ENCODE measurements around the gene GNB1L. TPM values are rescaled to one million over a fixed set of nuclear protein-coding genes. Genes with fewer than 3 reads are reported as not detected.
"Not testable (repeated sequence)": the region's sequence is repeated elsewhere in the genome, so short reads cannot be mapped to it uniquely, and the experiment has no call there.

GNB1L gene
- total and polyA plus RNA-seq, 2 experiments from 2014 or later = 3.5 to 5.5 TPM

- Histone ChIP-seq H3K27ac (no peak overlapping the region), H3K27me3 (no peaks in the 10 kb centered on the region), H3K4me1 (ENCODE audit: low read depth) (peaks cover 7% of the 10 kb centered on the region), H3K9me3 (ENCODE audit: low read depth) (no peaks in the 10 kb centered on the region), H3K36me3 (no peaks in the 10 kb centered on the region), H3K4me3 (no peak overlapping the region)
- peak in 1 of 2 donors; percentile 70 for DNase-seq (ENCODE audit: low read depth in 1 of 2, low spot score in 1 of 2)
- TF ChIP-seq, protein P1, sequence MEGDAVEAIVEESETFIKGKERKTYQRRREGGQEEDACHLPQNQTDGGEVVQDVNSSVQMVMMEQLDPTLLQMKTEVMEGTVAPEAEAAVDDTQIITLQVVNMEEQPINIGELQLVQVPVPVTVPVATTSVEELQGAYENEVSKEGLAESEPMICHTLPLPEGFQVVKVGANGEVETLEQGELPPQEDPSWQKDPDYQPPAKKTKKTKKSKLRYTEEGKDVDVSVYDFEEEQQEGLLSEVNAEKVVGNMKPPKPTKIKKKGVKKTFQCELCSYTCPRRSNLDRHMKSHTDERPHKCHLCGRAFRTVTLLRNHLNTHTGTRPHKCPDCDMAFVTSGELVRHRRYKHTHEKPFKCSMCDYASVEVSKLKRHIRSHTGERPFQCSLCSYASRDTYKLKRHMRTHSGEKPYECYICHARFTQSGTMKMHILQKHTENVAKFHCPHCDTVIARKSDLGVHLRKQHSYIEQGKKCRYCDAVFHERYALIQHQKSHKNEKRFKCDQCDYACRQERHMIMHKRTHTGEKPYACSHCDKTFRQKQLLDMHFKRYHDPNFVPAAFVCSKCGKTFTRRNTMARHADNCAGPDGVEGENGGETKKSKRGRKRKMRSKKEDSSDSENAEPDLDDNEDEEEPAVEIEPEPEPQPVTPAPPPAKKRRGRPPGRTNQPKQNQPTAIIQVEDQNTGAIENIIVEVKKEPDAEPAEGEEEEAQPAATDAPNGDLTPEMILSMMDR (IDR thresholded peaks at IDR 0.05; ENCODE audit: low read depth, low read length) = no peak
Measured at GRCh38 chr22:19886605-19887255, 32.1 kb upstream of the GNB1L start.

GRCh38 chr22:19885841-19886592 lies 31.3 kb upstream of the GNB1L start:
- H3K36me3 ChIP-seq = no peaks in the 10 kb centered on the region
- no peaks in the 10 kb centered on the region for H3K9me3 ChIP-seq (ENCODE audit: low read depth)
- H3K4me1 ChIP-seq (ENCODE audit: low read depth) = no peaks in the 10 kb centered on the region
- no peaks in the 10 kb centered on the region for H3K27me3 ChIP-seq
- DNase-seq (ENCODE audit: low read depth in 1 of 2, low spot score in 1 of 2) = no peak
- TF ChIP-seq, protein P1 (IDR thresholded peaks at IDR 0.05; ENCODE audit: low read depth, low read length) = no peak
- H3K27ac ChIP-seq = no peak overlapping the region
- H3K4me3 ChIP-seq = no peak overlapping the region

- no peaks in the 10 kb centered on the region for H3K9me3 ChIP-seq (ENCODE audit: low read depth)
- no peak overlapping the region for H3K27ac ChIP-seq
- H3K4me3 ChIP-seq = no peak overlapping the region
- no peaks in the 10 kb centered on the region for H3K27me3 ChIP-seq
- TF ChIP-seq, protein P1 (IDR thresholded peaks at IDR 0.05; ENCODE audit: low read depth, low read length) = no peak
- no peaks in the 10 kb centered on the region for H3K4me1 ChIP-seq (ENCODE audit: low read depth)
- H3K36me3 ChIP-seq = no peaks in the 10 kb centered on the region
- DNase-seq (ENCODE audit: low read depth in 1 of 2, low spot score in 1 of 2) = no peak
Measured at GRCh38 chr22:19884954-19885751, 30.5 kb upstream of the GNB1L start.

GRCh38 chr22:19884161-19884953 lies 29.7 kb upstream of the GNB1L start:
- Histone ChIP-seq H3K27me3 (no peaks in the 10 kb centered on the region), H3K4me3 (no peak overlapping the region), H3K9me3 (ENCODE audit: low read depth) (no peaks in the 10 kb centered on the region), H3K36me3 (no peaks in the 10 kb centered on the region), H3K4me1 (ENCODE audit: low read depth) (no peaks in the 10 kb centered on the region), H3K27ac (no peak overlapping the region)
- no peak for DNase-seq (ENCODE audit: low read depth in 1 of 2, low spot score in 1 of 2)
- TF ChIP-seq, protein P1 (IDR thresholded peaks at IDR 0.05; ENCODE audit: low read depth, low read length) = no peak

DNA sequence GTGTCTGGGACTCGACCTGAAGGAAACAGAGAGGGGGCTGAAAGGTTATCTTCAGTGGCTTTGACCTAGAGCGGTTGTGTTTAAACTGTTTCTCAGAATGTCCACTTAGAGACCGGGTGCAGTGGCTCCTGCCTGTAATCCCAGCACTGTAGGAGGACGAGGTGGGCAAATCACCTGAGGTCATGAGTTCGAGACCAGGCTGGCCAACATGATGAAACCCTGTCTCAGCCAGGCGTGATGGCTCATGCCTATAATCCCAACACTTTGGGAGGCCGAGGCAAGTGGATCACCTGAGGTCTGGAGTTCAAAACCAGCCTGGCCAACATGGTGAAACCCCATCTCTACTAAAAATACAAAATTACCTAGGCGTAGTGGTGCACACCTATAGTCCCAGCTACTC lies 28.8 kb upstream of the GNB1L start:
- not testable (repeated sequence) for H3K4me3 ChIP-seq; H3K27ac ChIP-seq; H3K9me3 ChIP-seq (ENCODE audit: low read depth); H3K36me3 ChIP-seq; DNase-seq (ENCODE audit: low read depth in 1 of 2, low spot score in 1 of 2); H3K27me3 ChIP-seq; H3K4me1 ChIP-seq (ENCODE audit: low read depth)
